Nephron (organoid): ENCODE measurements around the gene NTM.

Source experiments
- H3K27ac Mint-ChIP-seq, 3 experiments: 2 replicates each; pipeline ENCODE4 v1.8.0; 2020; ENCODE audit warnings: mixed read lengths in 3 of 3, mild to moderate bottlenecking in 2 of 3, moderate library complexity in 1 of 3
- H3K27me3 Mint-ChIP-seq: 2 replicates; pipeline ENCODE4 v1.8.0; 2021; ENCODE audit warnings: low read depth, mild to moderate bottlenecking, moderate library complexity, mixed read lengths
- H3K36me3 Mint-ChIP-seq: 2 replicates; pipeline ENCODE4 v1.8.0; 2020; ENCODE audit warnings: low read depth, mixed read lengths
- H3K4me1 Mint-ChIP-seq: 2 replicates; pipeline ENCODE4 v1.8.0; 2020; ENCODE audit warnings: mixed read lengths
- H3K4me3 Mint-ChIP-seq, 3 experiments: 2 replicates each; pipeline ENCODE4 v1.8.0; 2020; ENCODE audit warnings: mild to moderate bottlenecking in 3 of 3, mixed read lengths in 3 of 3, moderate library complexity in 2 of 3
- H3K9me3 Mint-ChIP-seq: 2 replicates; pipeline ENCODE4 v1.8.0; 2020; ENCODE audit warnings: mixed read lengths
- CTCF ChIP-seq, 3 experiments: fragments of 200-600 bp; sonication (generic); IDR thresholded peaks; one replicate each; pipeline ENCODE4 v1.5.0; 2021; ENCODE audit warnings: antibody characterized with exemption in 3 of 3; ENCODE audit not compliant: unreplicated experiment in 3 of 3

Gene NTM

GRCh38 chr11:131645237-131645636 is 274.8 kb downstream of the NTM start:
- no peak overlapping the region for H3K4me3 Mint-ChIP-seq
- no peak overlapping the region for H3K27ac Mint-ChIP-seq
- H3K9me3 Mint-ChIP-seq = no peaks in the 10 kb centered on the region
- H3K27me3 Mint-ChIP-seq = peaks cover 7% of the 10 kb centered on the region
- no peaks in the 10 kb centered on the region for H3K4me1 Mint-ChIP-seq
- no peak for TF ChIP-seq CTCF (IDR thresholded peaks at IDR 0.05; ENCODE audit: unreplicated experiment in 3 of 3)
- no peaks in the 10 kb centered on the region for H3K36me3 Mint-ChIP-seq

- no peaks in the 10 kb centered on the region for H3K36me3 Mint-ChIP-seq
- H3K27me3 Mint-ChIP-seq = peaks cover 19% of the 10 kb centered on the region
- H3K4me1 Mint-ChIP-seq = peaks cover 5% of the 10 kb centered on the region
- TF ChIP-seq CTCF (IDR thresholded peaks at IDR 0.05; ENCODE audit: unreplicated experiment in 3 of 3) = no peak
- no peak overlapping the region for H3K4me3 Mint-ChIP-seq
- no peaks in the 10 kb centered on the region for H3K9me3 Mint-ChIP-seq
- H3K27ac Mint-ChIP-seq = no peak overlapping the region
Observed at GRCh38 chr11:131649856-131650255, 279.4 kb downstream of the NTM start.

- TF ChIP-seq CTCF (IDR thresholded peaks at IDR 0.05; ENCODE audit: unreplicated experiment in 3 of 3) = no peak
- H3K27me3 Mint-ChIP-seq = peaks cover 36% of the 10 kb centered on the region
- H3K4me1 Mint-ChIP-seq = peaks cover 24% of the 10 kb centered on the region
- H3K36me3 Mint-ChIP-seq = no peaks in the 10 kb centered on the region
- H3K27ac Mint-ChIP-seq = no peak overlapping the region
- no peaks in the 10 kb centered on the region for H3K9me3 Mint-ChIP-seq
- no peak overlapping the region for H3K4me3 Mint-ChIP-seq
Observed at GRCh38 chr11:131652231-131652630, 281.8 kb downstream of the NTM start.

- peaks cover 46% of the 10 kb centered on the region for H3K27me3 Mint-ChIP-seq
- H3K9me3 Mint-ChIP-seq = no peaks in the 10 kb centered on the region
- no peaks in the 10 kb centered on the region for H3K36me3 Mint-ChIP-seq
Observed at GRCh38 chr11:131653260-131653659, 282.8 kb downstream of the NTM start.

DNA sequence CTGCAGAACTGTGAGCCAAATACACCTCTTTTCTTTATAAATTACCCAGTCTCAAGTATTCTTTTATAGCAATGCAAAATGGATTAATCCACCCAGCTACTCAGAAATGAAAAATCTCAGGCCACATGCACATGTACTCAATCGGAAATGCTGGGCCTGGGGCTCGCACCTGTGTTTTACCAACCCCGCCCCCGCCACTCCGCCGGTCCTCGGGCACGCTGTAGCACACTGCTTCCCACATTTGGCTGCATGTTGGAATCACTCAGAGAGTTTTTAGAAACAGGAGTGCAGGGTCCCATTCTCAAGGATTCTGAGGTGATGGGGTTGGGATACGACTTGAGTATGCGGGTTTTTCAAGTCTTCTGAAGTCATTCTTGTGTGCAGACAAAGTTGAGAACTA is 284.4 kb downstream of the NTM start:
- no peak overlapping the region for H3K27ac Mint-ChIP-seq
- peaks cover 27% of the 10 kb centered on the region for H3K4me1 Mint-ChIP-seq
- H3K4me3 Mint-ChIP-seq = no peak overlapping the region
- H3K27me3 Mint-ChIP-seq = peaks cover 55% of the 10 kb centered on the region
- TF ChIP-seq CTCF (IDR thresholded peaks at IDR 0.05; ENCODE audit: unreplicated experiment in 3 of 3) = no peak
- H3K36me3 Mint-ChIP-seq = no peaks in the 10 kb centered on the region
- H3K9me3 Mint-ChIP-seq = no peaks in the 10 kb centered on the region

More at GRCh38 chr11:131653260-131653659, 282.8 kb downstream of the NTM start:
- no peak overlapping the region for H3K4me3 Mint-ChIP-seq
- TF ChIP-seq CTCF (IDR thresholded peaks at IDR 0.05; ENCODE audit: unreplicated experiment in 3 of 3) = no peak
- peak overlapping the region in 1 of 3 experiments; percentile 27 for H3K27ac Mint-ChIP-seq
- H3K4me1 Mint-ChIP-seq = peaks cover 27% of the 10 kb centered on the region

DNA sequence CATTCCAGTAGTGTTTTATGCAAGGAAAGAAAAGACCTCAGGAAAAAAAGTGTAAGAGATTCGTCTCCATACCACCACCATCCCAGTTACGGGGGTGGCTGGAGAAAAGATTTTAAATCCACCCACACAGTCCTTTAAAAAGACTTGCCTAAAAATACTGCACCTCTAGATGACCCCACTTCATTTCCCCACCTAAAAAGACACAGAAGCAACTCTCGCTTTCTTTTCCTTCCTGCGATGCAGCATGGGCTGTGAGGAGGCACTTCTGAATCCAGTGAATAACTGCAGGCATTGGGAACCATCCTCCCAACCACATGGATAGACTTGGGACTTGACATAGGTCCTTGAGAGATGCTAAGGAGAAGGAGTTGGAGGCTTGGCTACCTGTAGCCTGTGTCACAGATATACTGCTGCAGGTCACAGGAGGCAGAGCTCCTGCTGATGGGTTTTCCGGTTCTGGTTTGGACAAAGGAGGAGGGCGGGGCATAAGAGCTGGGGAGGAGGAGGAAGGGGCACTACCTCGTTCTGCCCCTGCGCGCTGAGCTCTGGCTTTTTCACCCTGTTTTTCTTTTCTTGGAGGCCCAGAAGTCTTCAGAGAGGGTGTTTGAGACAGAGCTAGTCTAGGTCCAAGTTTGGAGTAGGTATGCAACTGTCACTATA is 285.9 kb downstream of the NTM start:
- Mint-ChIP-seq H3K4me3 (peak overlapping the region in 1 of 3 experiments; percentile 65), H3K9me3 (no peaks in the 10 kb centered on the region), H3K36me3 (no peaks in the 10 kb centered on the region), H3K4me1 (peaks cover 32% of the 10 kb centered on the region), H3K27me3 (peaks cover 63% of the 10 kb centered on the region), H3K27ac (no peak overlapping the region)
- no peak for TF ChIP-seq CTCF (IDR thresholded peaks at IDR 0.05; ENCODE audit: unreplicated experiment in 3 of 3)
